H1 (cell line): ENCODE data around the gene SLC13A4. TPM values are rescaled to one million over a fixed set of nuclear protein-coding genes. Genes with fewer than 3 reads are reported as not detected.

Source experiments
- ASH2L ChIP-seq: fragments of 200-600, 300-600 bp; sonication (generic); IDR thresholded peaks from one replicate; pipeline ENCODE4 v1.7.1; 2017; ENCODE audit warnings: low read length
- CREB1 ChIP-seq: IDR thresholded peaks from 2 replicates; pipeline ENCODE4 v1.6.1; 2012; ENCODE audit warnings: inconsistent platforms
- EP300 ChIP-seq, 2 experiments: IDR thresholded peaks; 1 replicate in 1 of 2; 2 replicates in 1 of 2; pipeline ENCODE4 v1.6.1; 2011 to 2012; ENCODE audit warnings: low read depth in 2 of 2, low read length in 2 of 2, mild to moderate bottlenecking in 2 of 2, borderline replicate concordance in 1 of 2, inconsistent platforms in 1 of 2, moderate library complexity in 1 of 2
- RFX5 ChIP-seq: IDR thresholded peaks from 2 replicates; pipeline ENCODE4 v1.6.1; 2011; ENCODE audit warnings: low read depth, low read length, improper control_type of control experiment, borderline replicate concordance
- RXRA ChIP-seq: IDR thresholded peaks from 2 replicates; pipeline ENCODE4 v1.6.1; 2011; ENCODE audit warnings: low read depth, mild to moderate bottlenecking, low read length, moderate library complexity; ENCODE audit not compliant: insufficient read depth
- SAP30 ChIP-seq: fragments of 300-600 bp; sonication (generic); IDR thresholded peaks from 2 replicates; pipeline ENCODE4 v1.7.1; 2012; ENCODE audit warnings: low read length, moderate library complexity, mild to moderate bottlenecking, inconsistent platforms; ENCODE audit not compliant: insufficient read depth, insufficient replicate concordance
- SIRT6 ChIP-seq: IDR thresholded peaks from one replicate; pipeline ENCODE4 v1.7.1; 2012; ENCODE audit warnings: low read length, inconsistent platforms
- SIX5 ChIP-seq: IDR thresholded peaks from 2 replicates; pipeline ENCODE4 v1.6.1; 2011; ENCODE audit warnings: mild to moderate bottlenecking, low read depth, low read length
- SUZ12 ChIP-seq: fragments of 200-600 bp; sonication (generic); IDR thresholded peaks from 2 replicates; pipeline ENCODE4 v1.6.1; 2012; ENCODE audit warnings: mild to moderate bottlenecking, inconsistent platforms, low read length, moderate library complexity, mixed read lengths
- YY1 ChIP-seq: IDR thresholded peaks from 2 replicates; pipeline ENCODE4 v1.6.1; 2011; ENCODE audit warnings: low read depth, mild to moderate bottlenecking, low read length
- polyA plus RNA-seq, 7 experiments: library from polyadenylated mRNA; depleted of rRNA in 3 of 7; stranded (reverse) in 5 of 7; unstranded in 2 of 7; fragments of >200 nt in 5 of 7; fragments of 200-250 nt in 2 of 7; gene quantifications; 1 replicate in 5 of 7; 2 replicates in 1 of 7; 4 replicates in 1 of 7; pipeline versions ENCODE4 v1.2.1 to v1.2.3, GENCODE V29; 2011 to 2013; ENCODE audit warnings: missing spikeins in 2 of 7, mixed read lengths in 2 of 7
- total RNA-seq: library from RNA; stranded (reverse); fragmentation: NEBNext Ultra II Directional; extraction: Animal tissue kit (Norgen Biotek cat#: 25700); gene quantifications from 2 replicates; pipeline ENCODE4 v1.2.1, GENCODE V29; 2021
- TF ChIP-seq, protein P1 (sequence below): fragments of 300-600 bp; sonication (generic); IDR thresholded peaks from 2 replicates; pipeline ENCODE4 v1.7.1; 2012; ENCODE audit warnings: low read length, moderate library complexity, mild to moderate bottlenecking, inconsistent platforms; ENCODE audit not compliant: insufficient replicate concordance
- TF ChIP-seq, protein P2 (sequence below): IDR thresholded peaks from 2 replicates; pipeline ENCODE4 v1.6.1; 2012; ENCODE audit warnings: inconsistent platforms

SLC13A4 gene
- total and polyA plus RNA-seq, 2 of the 8 experiments (the other 6 are each of a cell fraction or from before 2014, with no cell fraction given) = 3.9 to 7.5 TPM

DNA sequence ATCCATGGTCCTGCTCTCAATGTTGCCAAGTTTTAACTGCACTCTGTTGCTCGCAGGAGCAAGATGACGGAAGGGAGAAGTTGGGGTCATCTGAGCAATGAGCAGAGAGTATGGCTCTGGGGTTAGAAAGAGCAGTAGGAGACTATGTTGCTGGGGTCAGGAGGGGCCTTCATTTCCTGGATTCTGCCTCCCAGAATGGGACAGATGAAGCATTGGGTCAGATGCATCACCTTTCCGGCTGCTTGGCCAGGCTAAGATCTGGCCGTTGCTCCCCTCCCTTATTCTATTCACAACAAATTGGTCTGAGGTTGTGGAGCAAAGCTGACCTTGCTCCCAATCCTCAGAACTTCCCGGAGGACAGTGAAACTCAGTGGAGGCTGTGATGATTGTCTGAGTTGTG, 43.3 kb downstream of the SLC13A4 start (continued):
- TF ChIP-seq, protein P1, sequence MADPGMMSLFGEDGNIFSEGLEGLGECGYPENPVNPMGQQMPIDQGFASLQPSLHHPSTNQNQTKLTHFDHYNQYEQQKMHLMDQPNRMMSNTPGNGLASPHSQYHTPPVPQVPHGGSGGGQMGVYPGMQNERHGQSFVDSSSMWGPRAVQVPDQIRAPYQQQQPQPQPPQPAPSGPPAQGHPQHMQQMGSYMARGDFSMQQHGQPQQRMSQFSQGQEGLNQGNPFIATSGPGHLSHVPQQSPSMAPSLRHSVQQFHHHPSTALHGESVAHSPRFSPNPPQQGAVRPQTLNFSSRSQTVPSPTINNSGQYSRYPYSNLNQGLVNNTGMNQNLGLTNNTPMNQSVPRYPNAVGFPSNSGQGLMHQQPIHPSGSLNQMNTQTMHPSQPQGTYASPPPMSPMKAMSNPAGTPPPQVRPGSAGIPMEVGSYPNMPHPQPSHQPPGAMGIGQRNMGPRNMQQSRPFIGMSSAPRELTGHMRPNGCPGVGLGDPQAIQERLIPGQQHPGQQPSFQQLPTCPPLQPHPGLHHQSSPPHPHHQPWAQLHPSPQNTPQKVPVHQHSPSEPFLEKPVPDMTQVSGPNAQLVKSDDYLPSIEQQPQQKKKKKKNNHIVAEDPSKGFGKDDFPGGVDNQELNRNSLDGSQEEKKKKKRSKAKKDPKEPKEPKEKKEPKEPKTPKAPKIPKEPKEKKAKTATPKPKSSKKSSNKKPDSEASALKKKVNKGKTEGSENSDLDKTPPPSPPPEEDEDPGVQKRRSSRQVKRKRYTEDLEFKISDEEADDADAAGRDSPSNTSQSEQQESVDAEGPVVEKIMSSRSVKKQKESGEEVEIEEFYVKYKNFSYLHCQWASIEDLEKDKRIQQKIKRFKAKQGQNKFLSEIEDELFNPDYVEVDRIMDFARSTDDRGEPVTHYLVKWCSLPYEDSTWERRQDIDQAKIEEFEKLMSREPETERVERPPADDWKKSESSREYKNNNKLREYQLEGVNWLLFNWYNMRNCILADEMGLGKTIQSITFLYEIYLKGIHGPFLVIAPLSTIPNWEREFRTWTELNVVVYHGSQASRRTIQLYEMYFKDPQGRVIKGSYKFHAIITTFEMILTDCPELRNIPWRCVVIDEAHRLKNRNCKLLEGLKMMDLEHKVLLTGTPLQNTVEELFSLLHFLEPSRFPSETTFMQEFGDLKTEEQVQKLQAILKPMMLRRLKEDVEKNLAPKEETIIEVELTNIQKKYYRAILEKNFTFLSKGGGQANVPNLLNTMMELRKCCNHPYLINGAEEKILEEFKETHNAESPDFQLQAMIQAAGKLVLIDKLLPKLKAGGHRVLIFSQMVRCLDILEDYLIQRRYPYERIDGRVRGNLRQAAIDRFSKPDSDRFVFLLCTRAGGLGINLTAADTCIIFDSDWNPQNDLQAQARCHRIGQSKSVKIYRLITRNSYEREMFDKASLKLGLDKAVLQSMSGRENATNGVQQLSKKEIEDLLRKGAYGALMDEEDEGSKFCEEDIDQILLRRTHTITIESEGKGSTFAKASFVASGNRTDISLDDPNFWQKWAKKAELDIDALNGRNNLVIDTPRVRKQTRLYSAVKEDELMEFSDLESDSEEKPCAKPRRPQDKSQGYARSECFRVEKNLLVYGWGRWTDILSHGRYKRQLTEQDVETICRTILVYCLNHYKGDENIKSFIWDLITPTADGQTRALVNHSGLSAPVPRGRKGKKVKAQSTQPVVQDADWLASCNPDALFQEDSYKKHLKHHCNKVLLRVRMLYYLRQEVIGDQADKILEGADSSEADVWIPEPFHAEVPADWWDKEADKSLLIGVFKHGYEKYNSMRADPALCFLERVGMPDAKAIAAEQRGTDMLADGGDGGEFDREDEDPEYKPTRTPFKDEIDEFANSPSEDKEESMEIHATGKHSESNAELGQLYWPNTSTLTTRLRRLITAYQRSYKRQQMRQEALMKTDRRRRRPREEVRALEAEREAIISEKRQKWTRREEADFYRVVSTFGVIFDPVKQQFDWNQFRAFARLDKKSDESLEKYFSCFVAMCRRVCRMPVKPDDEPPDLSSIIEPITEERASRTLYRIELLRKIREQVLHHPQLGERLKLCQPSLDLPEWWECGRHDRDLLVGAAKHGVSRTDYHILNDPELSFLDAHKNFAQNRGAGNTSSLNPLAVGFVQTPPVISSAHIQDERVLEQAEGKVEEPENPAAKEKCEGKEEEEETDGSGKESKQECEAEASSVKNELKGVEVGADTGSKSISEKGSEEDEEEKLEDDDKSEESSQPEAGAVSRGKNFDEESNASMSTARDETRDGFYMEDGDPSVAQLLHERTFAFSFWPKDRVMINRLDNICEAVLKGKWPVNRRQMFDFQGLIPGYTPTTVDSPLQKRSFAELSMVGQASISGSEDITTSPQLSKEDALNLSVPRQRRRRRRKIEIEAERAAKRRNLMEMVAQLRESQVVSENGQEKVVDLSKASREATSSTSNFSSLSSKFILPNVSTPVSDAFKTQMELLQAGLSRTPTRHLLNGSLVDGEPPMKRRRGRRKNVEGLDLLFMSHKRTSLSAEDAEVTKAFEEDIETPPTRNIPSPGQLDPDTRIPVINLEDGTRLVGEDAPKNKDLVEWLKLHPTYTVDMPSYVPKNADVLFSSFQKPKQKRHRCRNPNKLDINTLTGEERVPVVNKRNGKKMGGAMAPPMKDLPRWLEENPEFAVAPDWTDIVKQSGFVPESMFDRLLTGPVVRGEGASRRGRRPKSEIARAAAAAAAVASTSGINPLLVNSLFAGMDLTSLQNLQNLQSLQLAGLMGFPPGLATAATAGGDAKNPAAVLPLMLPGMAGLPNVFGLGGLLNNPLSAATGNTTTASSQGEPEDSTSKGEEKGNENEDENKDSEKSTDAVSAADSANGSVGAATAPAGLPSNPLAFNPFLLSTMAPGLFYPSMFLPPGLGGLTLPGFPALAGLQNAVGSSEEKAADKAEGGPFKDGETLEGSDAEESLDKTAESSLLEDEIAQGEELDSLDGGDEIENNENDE = no peak
- TF ChIP-seq EP300 (IDR thresholded peaks at IDR 0.05; ENCODE audit: borderline replicate concordance in 1 of 2, low read depth in 2 of 2, low read length in 2 of 2) (no peak), SAP30 (no peak), SIRT6 (no peak), RFX5 (no peak), SUZ12 (no peak), RXRA (no peak), CREB1 (no peak), SIX5 (no peak), YY1 (no peak), ASH2L (no peak)
- TF ChIP-seq, protein P2, sequence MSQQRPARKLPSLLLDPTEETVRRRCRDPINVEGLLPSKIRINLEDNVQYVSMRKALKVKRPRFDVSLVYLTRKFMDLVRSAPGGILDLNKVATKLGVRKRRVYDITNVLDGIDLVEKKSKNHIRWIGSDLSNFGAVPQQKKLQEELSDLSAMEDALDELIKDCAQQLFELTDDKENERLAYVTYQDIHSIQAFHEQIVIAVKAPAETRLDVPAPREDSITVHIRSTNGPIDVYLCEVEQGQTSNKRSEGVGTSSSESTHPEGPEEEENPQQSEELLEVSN = no peak
